Osteocyte (in vitro differentiated cells): ENCODE data around the gene XRCC4. TPM values are rescaled to one million over a fixed set of nuclear protein-coding genes. Genes with fewer than 3 reads are reported as not detected.

Experiments
- DNase-seq: peaks from one replicate; pipeline ENCODE4 v3.0.0; 2021; ENCODE audit warnings: mixed read lengths; ENCODE audit not compliant: unreplicated experiment; ENCODE audit errors: extremely low spot score
- H3K27ac Mint-ChIP-seq: one replicate; pipeline ENCODE4 v1.8.0; 2021; ENCODE audit warnings: mild to moderate bottlenecking, mixed read lengths; ENCODE audit not compliant: unreplicated experiment
- H3K27me3 Mint-ChIP-seq: one replicate; pipeline ENCODE4 v1.8.0; 2021; ENCODE audit warnings: mixed read lengths; ENCODE audit not compliant: unreplicated experiment
- H3K36me3 Mint-ChIP-seq: one replicate; pipeline ENCODE4 v1.8.0; 2021; ENCODE audit warnings: mixed read lengths; ENCODE audit not compliant: unreplicated experiment
- H3K4me1 Mint-ChIP-seq: one replicate; pipeline ENCODE4 v1.8.0; 2021; ENCODE audit warnings: mixed read lengths; ENCODE audit not compliant: unreplicated experiment
- H3K4me3 Mint-ChIP-seq: one replicate; pipeline ENCODE4 v1.8.0; 2021; ENCODE audit warnings: mild to moderate bottlenecking, moderate library complexity, mixed read lengths; ENCODE audit not compliant: unreplicated experiment
- H3K9me3 Mint-ChIP-seq: one replicate; pipeline ENCODE4 v1.8.0; 2021; ENCODE audit warnings: mixed read lengths; ENCODE audit not compliant: unreplicated experiment
- CTCF ChIP-seq: fragments of 200-600 bp; sonication (generic); IDR thresholded peaks from 2 replicates; pipeline ENCODE4 v1.5.0; 2021; ENCODE audit warnings: antibody characterized with exemption, mild to moderate bottlenecking, moderate library complexity
- total RNA-seq: library from RNA; stranded (reverse); gene quantifications from 2 replicates; pipeline ENCODE4 v1.2.1, GENCODE V29; 2021

XRCC4 gene
- total RNA-seq, 1 donor from 2014 or later = 4.2 TPM

GRCh38 chr5:83285661-83286398 is 208.5 kb downstream of the XRCC4 start:
- Mint-ChIP-seq H3K4me3 (no peak overlapping the region), H3K9me3 (peaks cover 13% of the 10 kb centered on the region), H3K4me1 (peaks cover 19% of the 10 kb centered on the region), H3K27ac (no peak overlapping the region), H3K27me3 (no peaks in the 10 kb centered on the region), H3K36me3 (peaks cover 6% of the 10 kb centered on the region)
- no peak for DNase-seq
- no peak for TF ChIP-seq CTCF

GRCh38 chr5:83294246-83294645 is 216.9 kb downstream of the XRCC4 start:
- H3K9me3 Mint-ChIP-seq = peaks cover 14% of the 10 kb centered on the region
- no peak overlapping the region for H3K27ac Mint-ChIP-seq
- TF ChIP-seq CTCF = no peak
- H3K27me3 Mint-ChIP-seq = no peaks in the 10 kb centered on the region
- H3K4me3 Mint-ChIP-seq = no peak overlapping the region
- peaks cover 5% of the 10 kb centered on the region for H3K36me3 Mint-ChIP-seq
- no peaks in the 10 kb centered on the region for H3K4me1 Mint-ChIP-seq
- no peak for DNase-seq

GRCh38 chr5:83299353-83299752 is 222.0 kb downstream of the XRCC4 start:
- no peak for TF ChIP-seq CTCF
- Mint-ChIP-seq H3K27me3 (no peaks in the 10 kb centered on the region), H3K4me3 (no peak overlapping the region), H3K9me3 (peaks cover 22% of the 10 kb centered on the region), H3K27ac (no peak overlapping the region), H3K36me3 (peaks cover 6% of the 10 kb centered on the region), H3K4me1 (no peaks in the 10 kb centered on the region)
- no peak for DNase-seq

- H3K27ac Mint-ChIP-seq = peak overlapping the region; percentile 82
Observed at GRCh38 chr5:83306572-83307241, 229.4 kb downstream of the XRCC4 start.

More at GRCh38 chr5:83306572-83307241, 229.4 kb downstream of the XRCC4 start:
- H3K36me3 Mint-ChIP-seq = no peaks in the 10 kb centered on the region
- H3K27me3 Mint-ChIP-seq = no peaks in the 10 kb centered on the region
- H3K9me3 Mint-ChIP-seq = no peaks in the 10 kb centered on the region
- peak overlapping the region; percentile 49 for H3K4me3 Mint-ChIP-seq
- no peak for TF ChIP-seq CTCF
- DNase-seq = no peak
- peaks cover 25% of the 10 kb centered on the region for H3K4me1 Mint-ChIP-seq
